CD4-positive, alpha-beta memory T cell (primary cell): ENCODE data around the gene DOC2B. TPM values are rescaled to one million over a fixed set of nuclear protein-coding genes. Genes with fewer than 3 reads are reported as not detected.
A peak's percentile ranks its signal among the peaks of the same experiment; 100 is the strongest.
"Not testable (repeated sequence)": the region's sequence is repeated elsewhere in the genome, so short reads cannot be mapped to it uniquely, and the experiment has no call there.

Source experiments
- CTCF ChIA-PET: fragments of 350-600 bp; sonication (Branson Sonifier 250); formaldehyde crosslinking; loops from one replicate; lab custom pipeline; 2021; ENCODE audit warnings: inconsistent platforms; ENCODE audit not compliant: partially characterized antibody; lab: Charles Lee
- POLR2A ChIA-PET: fragments of 350-600 bp; sonication (Branson Sonifier 250); formaldehyde crosslinking; loops from one replicate; lab custom pipeline; 2021; ENCODE audit not compliant: partially characterized antibody; lab: Charles Lee
- DNase-seq, 5 donors: peaks; one replicate each; pipeline versions ENCODE4 v3.0.0 to v3.0.0-alpha.2; 2020 to 2022; ENCODE audit warnings: mixed read lengths in 1 of 5
- H3K27ac ChIP-seq: one replicate; pipeline ENCODE4 v1.7.0; 2013; ENCODE audit warnings: low read depth, low read length
- H3K27me3 ChIP-seq: 2 replicates; pipeline ENCODE4 v1.7.0; 2013; ENCODE audit warnings: mild to moderate bottlenecking, low read length, moderate library complexity; ENCODE audit not compliant: insufficient read depth
- H3K36me3 ChIP-seq: 2 replicates; pipeline ENCODE4 v1.7.0; 2013; ENCODE audit warnings: mild to moderate bottlenecking, low read length, moderate library complexity; ENCODE audit not compliant: insufficient read depth
- H3K4me1 ChIP-seq: 2 replicates; pipeline ENCODE4 v1.7.0; 2013; ENCODE audit warnings: mild to moderate bottlenecking, low read length, moderate library complexity; ENCODE audit not compliant: insufficient read depth
- H3K4me3 ChIP-seq, 2 donors: one replicate each; pipeline ENCODE4 v1.7.0; 2013; ENCODE audit warnings: low read length in 2 of 2, mild to moderate bottlenecking in 1 of 2
- H3K9me3 ChIP-seq, 2 donors: one replicate each; pipeline ENCODE4 v1.7.0; 2013; ENCODE audit warnings: low read length in 2 of 2, control low read depth in 1 of 2; ENCODE audit not compliant: control insufficient read depth in 1 of 2
- H3K27ac Mint-ChIP-seq, 7 donors: one replicate each; pipeline ENCODE4 v1.8.0; 2020 to 2021; ENCODE audit warnings: mixed read lengths in 7 of 7, mild to moderate bottlenecking in 6 of 7, inconsistent platforms in 3 of 7, moderate library complexity in 3 of 7
- H3K27me3 Mint-ChIP-seq, 2 donors: one replicate each; pipeline ENCODE4 v1.8.0; 2020 to 2021; ENCODE audit warnings: mixed read lengths in 2 of 2
- H3K36me3 Mint-ChIP-seq, 2 donors: one replicate each; pipeline ENCODE4 v1.8.0; 2020 to 2021; ENCODE audit warnings: mixed read lengths in 2 of 2, inconsistent platforms in 1 of 2, mild to moderate bottlenecking in 1 of 2
- H3K4me1 Mint-ChIP-seq, 4 donors: one replicate each; pipeline ENCODE4 v1.8.0; 2020 to 2021; ENCODE audit warnings: mixed read lengths in 4 of 4, mild to moderate bottlenecking in 1 of 4
- H3K4me3 Mint-ChIP-seq, 8 donors: one replicate each; pipeline ENCODE4 v1.8.0; 2020 to 2021; ENCODE audit warnings: mixed read lengths in 8 of 8, mild to moderate bottlenecking in 7 of 8, moderate library complexity in 6 of 8, inconsistent platforms in 3 of 8
- H3K9me3 Mint-ChIP-seq, 8 donors: one replicate each; pipeline ENCODE4 v1.8.0; 2020 to 2021; ENCODE audit warnings: mixed read lengths in 8 of 8, mild to moderate bottlenecking in 5 of 8, inconsistent platforms in 3 of 8, moderate library complexity in 1 of 8
- intact Hi-C: fragments of 100-400 bp; cut with micrococcal nuclease; formaldehyde crosslinking; loops from one replicate; pipeline ENCODE4 v1.15.1; 2023
- polyA plus RNA-seq, 2 donors: library from polyadenylated mRNA; unstranded; fragments of 300-500 nt; fragmentation: Illumina TruSeq; gene quantifications; one replicate each; pipeline ENCODE4 v1.2.3, GENCODE V29; 2021
- total RNA-seq, 2 experiments: library from RNA; stranded (reverse); gene quantifications; one replicate each; pipeline ENCODE4 v1.2.3, GENCODE V29; 2021

DOC2B gene
- total and polyA plus RNA-seq, 4 experiments from 2014 or later, result 0.06 TPM; not detected in 3

GRCh38 chr17:133932-134331, 47.5 kb downstream of the DOC2B start:
- intact Hi-C loops, POLR2A ChIA-PET, H3K4me3 ChIP-seq, H3K27ac Mint-ChIP-seq, H3K4me3 Mint-ChIP-seq, DNase-seq, CTCF ChIA-PET, H3K4me1 Mint-ChIP-seq, H3K9me3 Mint-ChIP-seq, H3K4me1 ChIP-seq, H3K27me3 Mint-ChIP-seq, H3K27me3 ChIP-seq, H3K27ac ChIP-seq, H3K36me3 Mint-ChIP-seq, H3K36me3 ChIP-seq, H3K9me3 ChIP-seq: not testable (repeated sequence)

GRCh38 chr17:118339-118917, 63.0 kb downstream of the DOC2B start:
- H3K27me3 ChIP-seq, H3K4me1 Mint-ChIP-seq, POLR2A ChIA-PET, H3K4me3 ChIP-seq, CTCF ChIA-PET, H3K9me3 Mint-ChIP-seq, H3K27me3 Mint-ChIP-seq, H3K4me1 ChIP-seq, H3K36me3 ChIP-seq, H3K27ac Mint-ChIP-seq, intact Hi-C loops, H3K27ac ChIP-seq, H3K4me3 Mint-ChIP-seq, H3K36me3 Mint-ChIP-seq, H3K9me3 ChIP-seq: not testable (repeated sequence)
- peak in 3 of 5 donors; percentile 6 to 69 (median 60) for DNase-seq

GRCh38 chr17:113111-113510, 68.3 kb downstream of the DOC2B start:
- H3K9me3 Mint-ChIP-seq, CTCF ChIA-PET, intact Hi-C loops, H3K27ac ChIP-seq, H3K9me3 ChIP-seq, H3K27ac Mint-ChIP-seq, H3K4me1 ChIP-seq, POLR2A ChIA-PET, H3K27me3 ChIP-seq, H3K36me3 ChIP-seq, H3K27me3 Mint-ChIP-seq, DNase-seq, H3K4me1 Mint-ChIP-seq, H3K4me3 Mint-ChIP-seq, H3K36me3 Mint-ChIP-seq, H3K4me3 ChIP-seq: not testable (repeated sequence)

Other genes with a start within 250 kb of the DOC2B start
- gene SCGB1C2, start 44.1 kb downstream of the DOC2B start, total RNA-seq, result not detected
- gene SCGB1C2, start 44.1 kb downstream of the DOC2B start, polyA plus RNA-seq, result not detected
- 1 to 10 TPM; 4.4 to 5.9 TPM for gene RPH3AL, start 171.2 kb upstream of the DOC2B start, total RNA-seq
- 1 to 10 TPM; 1.7 to 3.5 TPM for gene RPH3AL, start 171.2 kb upstream of the DOC2B start, polyA plus RNA-seq